HepG2 (cell line): ENCODE results near the gene CLDN9. TPM values are rescaled to one million over a fixed set of nuclear protein-coding genes. Genes with fewer than 3 reads are reported as not detected.
A peak's percentile ranks its signal among the peaks of the same experiment; 100 is the strongest.

Experiments
- AGO1 ChIP-seq: fragments of 200-400 bp; formaldehyde crosslinking; IDR thresholded peaks from 2 replicates; pipeline ENCODE4 v1.6.1; 2017; ENCODE audit warnings: mild to moderate bottlenecking, low read depth, low read length, moderate library complexity; ENCODE audit not compliant: poor library complexity, severe bottlenecking
- ATF4 ChIP-seq, 2 experiments: fragments of 450-650 bp in 1 of 2; sonication (generic) in 1 of 2; formaldehyde crosslinking; IDR thresholded peaks; 2 replicates each; pipeline versions ENCODE4 v1.5.0 to v1.8.0; 2020 to 2022; ENCODE audit warnings: mild to moderate bottlenecking in 1 of 2, missing genetic modification reagents in 1 of 2
- CBFB ChIP-seq: sonication (generic); formaldehyde crosslinking; IDR thresholded peaks from 2 replicates; pipeline ENCODE4 v1.4.0; 2020; ENCODE audit warnings: missing genetic modification reagents
- CREB1 ChIP-seq, 2 experiments: fragments of 450-650 bp in 1 of 2; IDR thresholded peaks; 2 replicates each; pipeline ENCODE4 v1.6.1; 2016 to 2017; ENCODE audit warnings: control low read depth in 1 of 2, mild to moderate bottlenecking in 1 of 2, missing compliant biosample characterization in 1 of 2, missing genetic modification characterization in 1 of 2
- DNMT3B ChIP-seq: conservative IDR thresholded peaks from 2 replicates; pipeline ENCODE4 v1.6.1; 2016; ENCODE audit warnings: missing biosample characterization, control low read depth
- FOXP4 ChIP-seq: sonication (generic); formaldehyde crosslinking; IDR thresholded peaks from 2 replicates; pipeline ENCODE4 v1.4.0; 2020; ENCODE audit warnings: missing genetic modification reagents
- HDAC1 ChIP-seq: sonication (generic); formaldehyde crosslinking; IDR thresholded peaks from 2 replicates; pipeline ENCODE4 v1.5.1; 2020; ENCODE audit warnings: mild to moderate bottlenecking, missing genetic modification reagents
- HNF4G ChIP-seq, 2 experiments: sonication (generic) in 1 of 2; formaldehyde crosslinking in 1 of 2; IDR thresholded peaks; 2 replicates each; pipeline versions ENCODE4 v1.4.0 to v1.6.1; 2011 to 2020; ENCODE audit warnings: borderline replicate concordance in 2 of 2, low read depth in 2 of 2, mild to moderate bottlenecking in 2 of 2, low read length in 1 of 2, missing genetic modification reagents in 1 of 2, moderate library complexity in 1 of 2
- KLF16 ChIP-seq, 2 experiments: sonication (generic) in 1 of 2; formaldehyde crosslinking in 1 of 2; IDR thresholded peaks; 2 replicates each; pipeline versions ENCODE4 v1.6.1 to v1.8.0; 2016 to 2023; ENCODE audit warnings: missing genetic modification reagents in 2 of 2, missing compliant biosample characterization in 1 of 2
- SMAD9 ChIP-seq: sonication (generic); formaldehyde crosslinking; IDR thresholded peaks from 2 replicates; pipeline ENCODE4 v1.5.1; 2020; ENCODE audit warnings: mild to moderate bottlenecking, missing genetic modification reagents
- TBP ChIP-seq: sonication (generic); formaldehyde crosslinking; IDR thresholded peaks from 2 replicates; pipeline ENCODE4 v1.5.0; 2020; ENCODE audit warnings: missing genetic modification reagents
- TEAD3 ChIP-seq: optimal IDR thresholded peaks from 2 replicates; pipeline ENCODE3; 2016; ENCODE audit warnings: borderline replicate concordance
- ZBTB39 ChIP-seq: sonication (generic); formaldehyde crosslinking; IDR thresholded peaks from 2 replicates; pipeline ENCODE4 v1.5.0; 2020; ENCODE audit warnings: missing genetic modification reagents
- ZFAT ChIP-seq: sonication (generic); formaldehyde crosslinking; conservative IDR thresholded peaks from 2 replicates; pipeline ENCODE4 v1.8.1; 2023; ENCODE audit warnings: missing genetic modification reagents, inconsistent platforms
- ZFP62 ChIP-seq: sonication (generic); formaldehyde crosslinking; IDR thresholded peaks from 2 replicates; pipeline ENCODE4 v1.4.0; 2020; ENCODE audit warnings: missing genetic modification reagents
- ZFP82 ChIP-seq: sonication (generic); formaldehyde crosslinking; IDR thresholded peaks from 2 replicates; pipeline ENCODE4 v1.5.1; 2020; ENCODE audit warnings: mild to moderate bottlenecking, missing genetic modification reagents, borderline replicate concordance
- ZKSCAN1 ChIP-seq: fragments of 150-350 bp; IDR thresholded peaks from 2 replicates; pipeline ENCODE4 v1.6.1; 2014; ENCODE audit warnings: low read length
- ZNF235 ChIP-seq: sonication (generic); formaldehyde crosslinking; IDR thresholded peaks from 2 replicates; pipeline ENCODE4 v1.8.1; 2023; ENCODE audit warnings: mild to moderate bottlenecking, missing genetic modification reagents, borderline replicate concordance
- ZNF331 ChIP-seq: sonication (generic); formaldehyde crosslinking; IDR thresholded peaks from 2 replicates; pipeline ENCODE4 v1.4.0; 2020; ENCODE audit warnings: missing genetic modification reagents
- ZNF382 ChIP-seq: sonication (generic); formaldehyde crosslinking; IDR thresholded peaks from 2 replicates; pipeline ENCODE4 v1.5.0; 2020; ENCODE audit warnings: missing genetic modification reagents, mild to moderate bottlenecking, borderline replicate concordance
- ZNF563 ChIP-seq: sonication (generic); formaldehyde crosslinking; IDR thresholded peaks from 2 replicates; pipeline ENCODE4 v1.8.0; 2022; ENCODE audit warnings: mild to moderate bottlenecking, moderate library complexity, missing genetic modification reagents
- ZNF644 ChIP-seq: IDR thresholded peaks from 2 replicates; pipeline ENCODE4 v1.6.1; 2016; ENCODE audit warnings: low read depth
- polyA plus RNA-seq, 8 experiments: library from polyadenylated mRNA; depleted of rRNA in 3 of 8; stranded (reverse) in 7 of 8; unstranded in 1 of 8; fragments of >200 nt; fragmentation: Illumina TruSeq in 4 of 8; extraction: Trizol in 4 of 8; gene quantifications; 2 replicates each; pipeline versions ENCODE4 v1.2.1 to v1.2.3, GENCODE V29; 2011 to 2016; ENCODE audit warnings: low read depth in 4 of 8, missing spikeins in 1 of 8, mixed read lengths in 1 of 8; ENCODE audit not compliant: insufficient read depth in 1 of 8
- total RNA-seq, 5 experiments: library from RNA; depleted of rRNA; stranded (reverse); fragments of >200 nt; fragmentation: Illumina TruSeq; extraction: Trizol; gene quantifications; 2 replicates each; pipeline ENCODE4 v1.2.3, GENCODE V29; 2016; ENCODE audit warnings: low read depth in 1 of 5

The CLDN9 gene
- total and polyA plus RNA-seq, 2 of the 13 experiments (the other 11 are each of a cell fraction or from before 2014, with no cell fraction given): 0.15 to 0.26 TPM

DNA sequence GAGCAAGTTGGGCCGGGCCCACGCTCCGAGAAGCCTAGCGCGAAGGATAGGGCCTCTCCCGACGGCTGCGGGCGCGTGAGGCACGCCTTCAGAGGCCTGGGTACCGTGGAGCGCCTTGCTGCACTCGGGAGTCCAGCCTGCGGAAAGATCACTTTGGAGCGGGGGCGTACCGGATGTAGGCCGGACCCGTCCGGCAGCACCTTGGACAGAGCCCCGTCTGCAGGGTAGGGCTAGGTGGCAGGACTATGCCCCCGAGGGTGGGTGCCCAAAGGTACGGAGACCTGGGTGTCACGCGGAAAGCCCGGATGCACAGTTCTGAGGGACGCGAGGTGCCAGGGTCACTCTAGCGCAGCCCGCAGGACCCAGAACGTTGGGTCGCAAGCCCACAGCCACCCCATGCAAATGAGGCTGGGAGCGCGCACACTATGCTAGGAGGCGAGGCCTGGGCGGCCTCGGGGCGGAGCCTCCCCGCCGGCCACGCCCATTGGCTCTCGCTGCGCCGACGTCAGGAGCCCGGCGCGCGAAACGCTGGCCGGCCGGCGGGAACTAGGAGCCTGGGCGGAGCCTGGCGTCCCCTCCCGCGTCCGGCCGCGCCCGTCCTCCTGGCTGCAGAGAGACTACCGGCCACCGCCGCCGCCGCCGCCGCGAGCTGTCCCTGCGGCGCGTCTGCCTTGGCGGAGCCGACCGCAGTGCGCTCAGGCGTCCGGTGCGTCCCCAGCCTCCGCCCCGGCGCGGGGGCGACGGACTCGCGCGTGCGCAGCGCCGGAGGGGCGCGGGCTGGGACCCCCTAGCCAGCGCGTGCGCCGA, 43.8 kb upstream of the CLDN9 start, which contains the start of gene PAQR4 (continued):
- TF ChIP-seq ZNF331 (CRISPR knock-in tag) (peak; percentile 90), ZBTB39 (peak; percentile 57; the same call in 1 of the 2 replicates), ZFAT (no peak), ZNF235 (CRISPR knock-in tag) (peak; percentile 96), CREB1 (IDR thresholded peaks at IDR 0.05) (peak; percentile 73; the same call in 1 of the 2 replicates), CREB1 (CRISPR knock-in tag; IDR thresholded peaks at IDR 0.05) (no peak), ZNF644 (CRISPR knock-in tag) (peak; percentile 24; the same call in 1 of the 2 replicates), CBFB (CRISPR knock-in tag) (peak; percentile 69; the same call in 1 of the 2 replicates), SMAD9 (CRISPR knock-in tag) (peak; percentile 76; the same call in 1 of the 2 replicates), ZNF382 (no peak), KLF16 (CRISPR knock-in tag; IDR thresholded peaks at IDR 0.05) (peak in 1 of 2 experiments; percentile 98; a peak in 2 of 4 replicates), AGO1 (no peak), DNMT3B (CRISPR knock-in tag) (peak; percentile 85; the same call in 1 of the 2 replicates), TEAD3 (peak; percentile 70), ZFP82 (no peak; the same call in 1 of the 2 replicates), FOXP4 (CRISPR knock-in tag) (peak; percentile 58; the same call in 1 of the 2 replicates), ATF4 (CRISPR knock-in tag; IDR thresholded peaks at IDR 0.05) (peak in 1 of 2 experiments; percentile 19; a peak in 1 of 4 replicates), HNF4G (IDR thresholded peaks at IDR 0.05; ENCODE audit: borderline replicate concordance, low read depth, low read length) (0 out of 2 replicates have a peak, but pooled peaks have one; percentile 14), HNF4G (CRISPR knock-in tag; IDR thresholded peaks at IDR 0.05; ENCODE audit: borderline replicate concordance, low read depth) (peak; percentile 81; the same call in 1 of the 2 replicates), HDAC1 (CRISPR knock-in tag) (peak; percentile 98), ZFP62 (no peak), ZNF563 (CRISPR knock-in tag) (peak; percentile 99), ZKSCAN1 (no peak), TBP (no peak)
